DMS53 (cell line): ENCODE measurements around the gene FN3K.

Source experiments
- DNase-seq: peaks from one replicate; lab custom pipeline; 2025; lab: John Stamatoyannopoulos, UW

Gene FN3K

GRCh38 chr17:82795615-82796014 lies 60.2 kb downstream of the FN3K start:
- DNase-seq = no peak

GRCh38 chr17:82797061-82797460 lies 61.6 kb downstream of the FN3K start:
- no peak for DNase-seq

- no peak for DNase-seq
These were observed 63.3 kb downstream of the FN3K start for GRCh38 chr17:82798752-82799151.

- no peak for DNase-seq
These were observed 64.2 kb downstream of the FN3K start for GRCh38 chr17:82799591-82799990.
